Type B pancreatic cell (in vitro differentiated cells): Measurements from ENCODE around the gene VIP. TPM values are rescaled to one million over a fixed set of nuclear protein-coding genes. Genes with fewer than 3 reads are reported as not detected.

Source experiments
- DNase-seq: peaks from one replicate; pipeline ENCODE4 v3.0.0; 2021; ENCODE audit warnings: mixed read lengths; ENCODE audit not compliant: unreplicated experiment; ENCODE audit errors: extremely low spot score
- H3K27ac Mint-ChIP-seq: 2 replicates; pipeline ENCODE4 v1.8.0; 2021; ENCODE audit warnings: mild to moderate bottlenecking, mixed read lengths
- H3K27me3 Mint-ChIP-seq: 2 replicates; pipeline ENCODE4 v1.8.0; 2021; ENCODE audit warnings: mixed read lengths
- H3K36me3 Mint-ChIP-seq: 2 replicates; pipeline ENCODE4 v1.8.0; 2021; ENCODE audit warnings: mixed read lengths
- H3K4me1 Mint-ChIP-seq: one replicate; pipeline ENCODE4 v1.8.0; 2021; ENCODE audit warnings: mixed read lengths; ENCODE audit not compliant: unreplicated experiment
- H3K4me3 Mint-ChIP-seq: 2 replicates; pipeline ENCODE4 v1.8.0; 2021; ENCODE audit warnings: mild to moderate bottlenecking, mixed read lengths
- H3K9me3 Mint-ChIP-seq: 2 replicates; pipeline ENCODE4 v1.8.0; 2021; ENCODE audit warnings: mixed read lengths
- CTCF ChIP-seq: fragments of 200-600 bp; sonication (generic); conservative IDR thresholded peaks from 2 replicates; pipeline ENCODE4 v1.5.0; 2021; ENCODE audit warnings: antibody characterized with exemption, mild to moderate bottlenecking
- total RNA-seq: library from RNA; stranded (reverse); gene quantifications from 2 replicates; pipeline ENCODE4 v1.2.1, GENCODE V29; 2021; ENCODE audit warnings: low replicate concordance

The VIP gene
- total RNA-seq, 1 donor from 2014 or later = not detected

GRCh38 chr6:152736687-152737273 lies 13.8 kb upstream of the VIP start:
- no peaks in the 10 kb centered on the region for H3K4me1 Mint-ChIP-seq
- H3K36me3 Mint-ChIP-seq = no peaks in the 10 kb centered on the region
- no peaks in the 10 kb centered on the region for H3K9me3 Mint-ChIP-seq
- H3K27ac Mint-ChIP-seq = no peak overlapping the region
- no peak for DNase-seq
- H3K27me3 Mint-ChIP-seq = no peaks in the 10 kb centered on the region
- H3K4me3 Mint-ChIP-seq = no peak overlapping the region
- TF ChIP-seq CTCF = no peak

- peaks cover 4% of the 10 kb centered on the region for H3K27me3 Mint-ChIP-seq
- no peaks in the 10 kb centered on the region for H3K9me3 Mint-ChIP-seq
- H3K27ac Mint-ChIP-seq = no peak overlapping the region
- TF ChIP-seq CTCF = no peak
- no peak overlapping the region for H3K4me3 Mint-ChIP-seq
- DNase-seq = no peak
- H3K4me1 Mint-ChIP-seq = no peaks in the 10 kb centered on the region
- no peaks in the 10 kb centered on the region for H3K36me3 Mint-ChIP-seq
These were observed 5.0 kb upstream of the VIP start for GRCh38 chr6:152745509-152746171.

- Mint-ChIP-seq H3K4me3 (no peak overlapping the region), H3K27ac (no peak overlapping the region), H3K27me3 (peaks cover 4% of the 10 kb centered on the region), H3K4me1 (no peaks in the 10 kb centered on the region), H3K36me3 (no peaks in the 10 kb centered on the region), H3K9me3 (no peaks in the 10 kb centered on the region)
- no peak for TF ChIP-seq CTCF
- DNase-seq = no peak
These were observed 4.4 kb upstream of the VIP start for GRCh38 chr6:152746172-152746553.

- Mint-ChIP-seq H3K27ac (no peak overlapping the region), H3K4me1 (no peaks in the 10 kb centered on the region), H3K9me3 (no peaks in the 10 kb centered on the region), H3K4me3 (no peak overlapping the region), H3K36me3 (no peaks in the 10 kb centered on the region), H3K27me3 (no peaks in the 10 kb centered on the region)
- DNase-seq = no peak
- peak; percentile 64 for TF ChIP-seq CTCF
These were observed 1.8 kb upstream of the VIP start for GRCh38 chr6:152748843-152749242.

- DNase-seq = no peak
- no peaks in the 10 kb centered on the region for H3K27me3 Mint-ChIP-seq
- no peak overlapping the region for H3K4me3 Mint-ChIP-seq
- no peaks in the 10 kb centered on the region for H3K4me1 Mint-ChIP-seq
- TF ChIP-seq CTCF = no peak
- no peaks in the 10 kb centered on the region for H3K9me3 Mint-ChIP-seq
- H3K36me3 Mint-ChIP-seq = no peaks in the 10 kb centered on the region
- H3K27ac Mint-ChIP-seq = no peak overlapping the region
These were observed 1.3 kb upstream of the VIP start for GRCh38 chr6:152749336-152749735.
